ENCODE results near the gene MLLT1.

The MLLT1 gene

GRCh38 chr19:6204866-6205723, 74.7 kb downstream of the MLLT1 start:
- no peak for DNase-seq

DNA sequence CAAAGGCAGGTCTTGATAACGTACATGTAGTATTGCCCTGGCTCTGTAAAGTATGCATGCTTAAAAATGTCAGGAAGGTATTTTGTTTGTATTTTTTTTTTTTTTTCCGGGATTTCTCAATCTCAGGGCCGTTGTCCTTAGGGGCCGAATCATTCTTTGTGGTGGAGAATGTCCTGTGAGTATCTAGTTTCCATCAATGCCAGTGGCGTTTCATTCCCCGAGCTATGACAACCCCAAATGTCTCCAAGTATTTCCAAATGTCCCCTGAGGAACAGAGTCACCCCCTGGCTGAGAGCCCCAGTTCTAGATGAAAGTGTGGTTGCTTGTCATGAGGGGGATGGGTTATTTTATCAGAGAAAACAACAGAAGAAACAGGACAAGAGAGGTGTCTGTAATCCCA, 75.6 kb downstream of the MLLT1 start:
- DNase-seq = no peak

- DNase-seq = peak; percentile 100
Observed at GRCh38 chr19:6199240-6199994, 80.4 kb downstream of the MLLT1 start.

DNA sequence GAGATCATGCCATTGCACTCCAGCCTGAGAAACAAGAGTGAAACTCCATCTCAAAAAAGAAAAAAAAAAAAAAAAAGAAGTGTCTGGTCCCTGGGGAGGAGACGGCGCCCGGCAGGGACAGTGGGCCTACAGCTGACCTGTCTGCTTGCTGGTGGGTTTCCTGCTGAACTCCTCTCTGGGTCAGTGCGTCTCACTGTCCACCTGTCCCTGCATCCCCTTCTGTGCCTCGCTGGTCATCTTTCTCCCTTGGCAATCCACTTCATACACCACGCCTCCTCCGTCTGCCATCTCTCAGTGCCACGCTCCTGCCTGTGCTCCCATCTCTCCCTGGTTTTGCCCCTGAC, 80.9 kb downstream of the MLLT1 start:
- DNase-seq = no peak

DNA sequence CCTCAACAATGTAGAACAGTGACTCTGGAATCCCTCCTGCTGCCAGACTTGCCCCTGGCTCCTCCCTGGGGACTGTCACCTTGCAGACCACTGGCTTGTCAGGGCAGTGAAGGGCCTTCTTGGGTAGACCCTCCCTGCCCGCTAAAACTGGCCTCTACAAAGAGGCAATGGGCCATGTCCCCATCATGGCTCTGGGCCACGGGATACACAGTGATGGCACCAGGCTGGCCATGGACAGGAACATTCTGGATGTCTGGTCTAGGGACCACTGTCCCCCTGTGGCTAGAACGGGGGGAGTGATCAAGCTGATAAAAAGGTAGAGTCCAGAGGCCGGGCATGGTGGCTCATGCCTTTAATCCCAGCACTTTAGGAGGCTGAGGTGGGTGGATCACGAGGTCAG, 83.4 kb downstream of the MLLT1 start:
- no peak for DNase-seq

GRCh38 chr19:6188811-6189210, 91.0 kb downstream of the MLLT1 start:
- DNase-seq = no peak

DNA sequence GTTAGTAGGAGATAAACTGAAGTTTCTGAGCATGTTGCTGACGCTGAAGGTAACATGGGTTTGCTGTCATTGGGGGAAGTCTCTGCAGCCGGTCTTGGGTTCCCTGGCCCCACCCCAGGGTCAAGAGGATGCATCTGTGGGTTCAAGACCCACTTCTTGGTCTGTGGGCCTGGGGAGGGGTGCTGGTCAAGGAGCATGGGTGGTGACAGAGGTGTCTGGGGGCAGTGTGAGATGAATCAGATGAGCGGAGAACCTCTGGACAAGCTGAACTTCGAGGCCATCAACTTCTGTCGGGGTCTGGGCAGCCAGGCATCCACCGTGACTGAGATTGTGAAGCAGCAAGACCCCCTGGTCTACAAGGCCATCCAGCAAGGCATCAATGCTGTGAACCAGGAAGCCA, 92.4 kb downstream of the MLLT1 start:
- DNase-seq = no peak

DNA sequence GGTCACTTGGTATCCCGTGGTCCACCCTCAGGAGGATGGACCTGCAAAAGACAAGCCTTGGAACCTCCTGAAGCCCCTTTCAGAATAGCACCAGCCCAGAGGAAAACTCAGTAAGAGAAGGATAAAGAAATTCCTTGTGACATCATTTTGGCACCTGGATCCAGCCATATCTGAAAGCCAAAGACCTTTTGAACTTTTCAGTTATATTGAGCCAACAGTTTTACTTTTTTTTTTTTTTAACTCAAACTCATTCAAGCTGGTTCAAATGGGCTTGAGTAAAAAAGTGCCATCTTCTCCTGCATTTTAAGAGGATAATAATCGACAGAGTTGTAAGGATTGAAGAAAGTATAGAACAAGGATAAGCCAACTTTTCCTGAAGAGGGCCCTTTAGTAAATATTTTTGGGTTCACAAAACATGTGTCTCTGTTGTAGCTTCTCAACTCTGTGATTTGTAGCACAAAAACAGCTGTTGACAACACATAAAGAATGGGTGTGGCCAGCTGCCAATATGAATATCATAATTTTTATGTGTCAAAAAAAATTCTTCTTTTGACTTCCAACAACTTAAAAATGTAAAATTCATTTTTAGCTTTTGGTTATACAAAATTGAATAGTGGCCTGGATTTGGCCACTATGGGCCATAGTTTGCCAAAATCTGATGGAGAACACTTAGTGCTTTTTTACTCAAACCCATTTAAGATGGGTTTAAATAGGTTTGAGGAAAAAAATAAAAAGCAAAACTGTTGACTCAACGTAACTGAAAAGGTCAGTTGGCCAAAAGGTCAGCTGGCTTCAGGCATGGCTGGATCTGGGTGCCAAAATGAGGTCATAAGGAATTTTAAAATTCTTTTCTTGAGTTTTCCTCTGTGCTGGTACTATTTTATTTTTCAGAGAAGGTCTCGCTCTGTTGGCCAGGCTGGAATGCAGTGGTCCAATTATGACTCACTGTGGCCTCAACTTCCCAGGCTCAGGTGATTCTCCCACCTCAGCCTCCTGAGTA, 93.6 kb downstream of the MLLT1 start:
- no peak for DNase-seq

GRCh38 chr19:6185093-6185834, 94.5 kb downstream of the MLLT1 start:
- no peak for DNase-seq

GRCh38 chr19:6181119-6181518, 98.7 kb downstream of the MLLT1 start:
- no peak for DNase-seq

DNA sequence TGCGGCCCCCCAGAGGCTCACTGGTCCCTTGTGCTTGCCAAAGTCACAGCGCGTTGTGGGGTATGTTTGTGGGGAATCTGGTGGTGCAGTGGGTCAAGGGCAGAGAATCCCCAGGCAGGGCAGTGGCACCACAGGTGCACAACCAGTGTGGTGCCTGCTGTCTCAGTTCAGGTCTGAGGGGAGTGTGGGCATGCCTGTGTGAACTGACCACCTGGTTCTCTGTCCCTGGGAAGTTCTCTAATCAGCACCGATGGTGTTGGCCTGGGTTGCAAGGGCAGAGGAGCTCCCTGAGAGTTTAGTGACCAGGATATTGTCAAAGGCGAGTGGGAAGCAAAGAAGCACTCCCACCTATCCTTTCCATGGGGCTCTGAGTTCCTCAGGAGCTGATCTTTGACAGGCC, 106.6 kb downstream of the MLLT1 start:
- DNase-seq = no peak

GRCh38 chr19:6172074-6172863, 107.5 kb downstream of the MLLT1 start:
- DNase-seq = no peak

GRCh38 chr19:6167115-6167514, 112.7 kb downstream of the MLLT1 start:
- no peak for DNase-seq

DNA sequence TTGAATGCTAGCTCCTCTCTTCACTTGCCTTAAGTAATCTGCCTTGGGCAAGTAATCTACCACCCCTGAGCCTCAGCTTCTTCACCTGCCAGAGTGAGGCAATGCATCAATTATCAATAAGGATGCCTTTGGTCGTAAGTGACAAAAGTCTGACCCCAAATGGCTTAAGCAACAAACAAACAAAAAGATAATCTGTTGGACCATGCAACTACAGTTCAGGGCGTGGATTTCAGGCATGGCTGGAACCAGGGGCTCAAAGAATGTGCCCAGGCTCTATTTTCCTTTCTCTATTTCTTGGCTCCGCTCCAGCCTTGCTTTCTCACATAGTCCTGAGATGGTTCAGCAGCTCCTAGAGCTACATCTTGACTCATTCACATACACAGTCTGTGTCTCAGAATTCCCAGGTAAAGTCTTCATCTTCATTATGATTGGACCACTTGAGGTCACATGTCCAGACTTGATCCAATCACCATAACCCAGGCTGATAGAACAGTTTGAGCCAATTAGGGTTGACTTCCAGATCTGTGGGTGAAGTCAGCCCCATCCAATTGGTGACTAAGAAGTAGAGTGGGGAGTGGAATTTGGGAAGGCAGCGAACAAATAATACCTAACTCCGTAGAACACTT, 114.8 kb downstream of the MLLT1 start:
- no peak for DNase-seq

- peak; percentile 48 for DNase-seq
Observed at GRCh38 chr19:6161271-6161850, 118.4 kb downstream of the MLLT1 start.

All from CD4-positive, alpha-beta T cell treated with Interleukin-6 for 4 hours (primary cell).